ENCODE measurements around the gene IKZF1. TPM values are rescaled to one million over a fixed set of nuclear protein-coding genes. Genes with fewer than 3 reads are reported as not detected.

The IKZF1 gene
- total and polyA plus RNA-seq, 2 of the 13 experiments (the other 11 are each of a cell fraction or from before 2014, with no cell fraction given), result not detected

DNA sequence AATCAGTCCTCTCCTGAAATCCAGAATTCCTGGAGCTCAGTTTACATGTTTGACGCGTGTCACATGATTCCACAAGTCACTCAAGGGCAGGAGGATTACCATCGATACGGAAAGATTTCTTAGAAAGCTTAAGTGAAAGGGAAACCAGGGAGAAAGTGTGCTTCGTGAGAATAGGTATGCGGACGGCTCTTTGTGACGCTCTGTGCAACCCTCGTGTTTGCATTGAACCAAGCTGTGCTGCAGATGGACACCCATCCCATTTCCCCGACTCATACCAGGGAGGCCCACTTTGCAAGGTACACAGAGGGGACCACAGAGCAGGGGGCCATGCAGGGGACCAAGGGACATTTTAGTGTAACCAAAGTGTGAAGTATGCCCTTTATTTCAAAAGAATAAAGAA is 43.2 kb downstream of the IKZF1 start:
- FAIRE-seq (no peak), DNase-seq (ENCODE audit: low spot score) (no peak), ATAC-seq (no peak)
- no peaks in the 10 kb centered on the region for H3K9me3 ChIP-seq (ENCODE audit: low read length)
- no peak overlapping the region for H2AFZ ChIP-seq (ENCODE audit: low read length)
- H4K20me1 ChIP-seq (ENCODE audit: insufficient read depth, low read length), result no peaks in the 10 kb centered on the region
- no peak overlapping the region for H3K9ac ChIP-seq (ENCODE audit: insufficient read depth, low read depth, low read length)
- no peaks in the 10 kb centered on the region for H3K36me3 ChIP-seq (replicated peaks in 1 of 2; ENCODE audit: control insufficient read depth in 1 of 2, insufficient read depth in 2 of 2, low read length in 2 of 2)
- ChIA-PET POLR2A (no interaction called here), CTCF (ENCODE audit: low intra/inter-chr PET ratio, low total read pairs) (no interaction called here)
- peaks cover 2 to 32% of the 10 kb centered on the region in 2 experiments; a peak in 4 of 5 replicates for H3K27me3 ChIP-seq (ENCODE audit: control insufficient read depth in 1 of 2, insufficient read depth in 2 of 2, low read length in 2 of 2)
- no peaks in the 10 kb centered on the region for H3K79me2 ChIP-seq (ENCODE audit: insufficient read depth, low read length)
- H3K4me1 ChIP-seq (ENCODE audit: insufficient read depth, low read length), result no peaks in the 10 kb centered on the region
- no peak overlapping the region for H3K4me3 ChIP-seq (replicated peaks in 1 of 3; ENCODE audit: insufficient read depth in 1 of 3, low read depth in 2 of 3, low read length in 3 of 3)
- TF ChIP-seq ZNF646 (CRISPR knock-in tag; IDR thresholded peaks at IDR 0.05) (no peak), MYNN (CRISPR knock-in tag; IDR thresholded peaks at IDR 0.05; ENCODE audit: low read depth) (no peak), ZNF3 (CRISPR knock-in tag; IDR thresholded peaks at IDR 0.05) (no peak), HNRNPK (IDR thresholded peaks at IDR 0.05; ENCODE audit: low read depth, low read length, poor library complexity, severe bottlenecking) (no peak), ATM (IDR thresholded peaks at IDR 0.05; ENCODE audit: borderline replicate concordance) (no peak), SPEN (CRISPR knock-in tag; IDR thresholded peaks at IDR 0.05; ENCODE audit: low read depth) (no peak), SMARCC2 (IDR thresholded peaks at IDR 0.05) (no peak), ZNF12 (CRISPR knock-in tag; IDR thresholded peaks at IDR 0.05) (no peak)
- TF ChIP-seq, protein P1, sequence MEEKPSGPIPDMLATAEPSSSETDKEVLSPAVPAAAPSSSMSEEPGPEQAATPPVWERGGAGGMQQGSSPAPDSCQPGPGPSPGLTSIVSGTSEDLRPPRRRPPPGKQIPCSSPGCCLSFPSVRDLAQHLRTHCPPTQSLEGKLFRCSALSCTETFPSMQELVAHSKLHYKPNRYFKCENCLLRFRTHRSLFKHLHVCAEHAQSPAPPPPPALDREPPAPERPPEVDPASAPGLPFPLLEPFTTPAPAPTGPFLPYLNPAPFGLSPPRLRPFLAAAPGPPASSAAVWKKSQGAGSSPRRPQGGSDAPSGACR (CRISPR knock-in tag; IDR thresholded peaks at IDR 0.05), result no peak
- no TSS peak for BruUV-seq (replicated peaks)
- in situ Hi-C loops (cut with HindIII; ENCODE audit: extremely low pct_ligation_motif_present, low pct_unique_long_range_greater_than_20kb), result no loop called here
- no peak overlapping the region for H3K4me2 ChIP-seq (ENCODE audit: low read depth, low read length)
- 11% methylated on average over 10 of the region's 10 CpGs for WGBS (ENCODE audit: low lambda C conversion rate)
- H3K27ac ChIP-seq (ENCODE audit: extremely low read length, insufficient read depth, low read length), result no peak overlapping the region
- intact Hi-C loops (cut with micrococcal nuclease; ENCODE audit: unreplicated experiment), result no loop called here
